ENCODE results near the gene C3AR1. TPM values are rescaled to one million over a fixed set of nuclear protein-coding genes. Genes with fewer than 3 reads are reported as not detected.

C3AR1 gene
- total RNA-seq, 1 donor from 2014 or later: 6.4 TPM

GRCh38 chr12:8014836-8015235 lies 51.3 kb downstream of the C3AR1 start:
- DNase-seq (ENCODE audit: extremely low spot score in 2 of 2): no peak
- no peak overlapping the region for H3K27ac ChIP-seq
- H3K36me3 ChIP-seq: no peaks in the 10 kb centered on the region
- H3K4me1 ChIP-seq: peaks cover 6% of the 10 kb centered on the region
- no peaks in the 10 kb centered on the region for H3K9me3 ChIP-seq
- H3K4me3 ChIP-seq: no peak overlapping the region
- intact Hi-C loops (cut with DNase I): no loop called here
- TF ChIP-seq CTCF (IDR thresholded peaks at IDR 0.05) (no peak), POLR2AphosphoS5 (IDR thresholded peaks at IDR 0.05; ENCODE audit: insufficient read depth in 1 of 2, low read depth in 1 of 2) (no peak)
- peaks cover 8% of the 10 kb centered on the region for H3K27me3 ChIP-seq

GRCh38 chr12:8012651-8013309 lies 53.4 kb downstream of the C3AR1 start:
- DNase-seq (ENCODE audit: extremely low spot score in 2 of 2): no peak
- Histone ChIP-seq H3K27me3 (peaks cover under 1% of the 10 kb centered on the region), H3K36me3 (no peaks in the 10 kb centered on the region), H3K9me3 (no peaks in the 10 kb centered on the region), H3K4me3 (no peak overlapping the region), H3K27ac (no peak overlapping the region), H3K4me1 (no peaks in the 10 kb centered on the region)
- intact Hi-C loops (cut with DNase I): no loop called here
- no peak for TF ChIP-seq CTCF (IDR thresholded peaks at IDR 0.05)
- no peak for TF ChIP-seq POLR2AphosphoS5 (IDR thresholded peaks at IDR 0.05; ENCODE audit: insufficient read depth in 1 of 2, low read depth in 1 of 2)
- no peak for TF ChIP-seq POLR2A (IDR thresholded peaks at IDR 0.05)

DNA sequence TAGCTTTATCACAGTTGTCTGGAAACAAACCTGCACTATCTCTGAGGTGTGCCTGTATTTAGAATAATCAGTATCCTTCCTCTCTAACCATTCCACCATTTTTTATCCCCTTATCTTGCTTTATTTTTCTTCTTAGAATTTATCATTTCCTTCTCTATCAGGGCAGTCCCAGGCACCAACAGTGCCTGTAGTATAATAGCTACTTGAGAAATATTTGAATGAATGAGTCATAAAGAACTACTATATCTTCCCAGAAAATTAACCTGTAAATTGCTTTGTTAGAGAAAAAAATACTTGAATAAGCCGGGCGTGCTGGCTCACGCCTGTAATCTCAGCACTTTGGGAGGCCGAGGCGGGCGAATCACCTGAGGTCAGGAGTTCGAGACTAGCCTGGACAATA lies 54.8 kb downstream of the C3AR1 start:
- Histone ChIP-seq H3K27me3 (no peaks in the 10 kb centered on the region), H3K4me1 (no peaks in the 10 kb centered on the region), H3K4me3 (no peak overlapping the region), H3K27ac (no peak overlapping the region), H3K9me3 (no peaks in the 10 kb centered on the region), H3K36me3 (no peaks in the 10 kb centered on the region)
- DNase-seq (ENCODE audit: extremely low spot score in 2 of 2): no peak
- no peak for TF ChIP-seq CTCF (IDR thresholded peaks at IDR 0.05)
- no peak for TF ChIP-seq POLR2AphosphoS5 (IDR thresholded peaks at IDR 0.05; ENCODE audit: insufficient read depth in 1 of 2, low read depth in 1 of 2)
- TF ChIP-seq POLR2A (IDR thresholded peaks at IDR 0.05): no peak
- intact Hi-C loops (cut with DNase I): no loop called here

Other genes with a start within 250 kb of the C3AR1 start
- gene SLC2A14, start 193.4 kb downstream of the C3AR1 start, total RNA-seq: not detected
- 71.7 TPM for gene SLC2A3, start 130.2 kb downstream of the C3AR1 start, total RNA-seq
- 24.8 TPM for gene FOXJ2, start 33.6 kb downstream of the C3AR1 start, total RNA-seq
- gene NECAP1, start 15.9 kb upstream of the C3AR1 start, total RNA-seq: 48.1 TPM
- gene CLEC4A, start 57.3 kb upstream of the C3AR1 start, total RNA-seq: 2.2 TPM
- not detected for gene ZNF705A, start 90.7 kb upstream of the C3AR1 start, total RNA-seq
- not detected for gene FAM90A1, start 161.3 kb upstream of the C3AR1 start, total RNA-seq

All from vagina (tissue), 2 donors.